Activated CD4-positive, alpha-beta T cell treated with anti-CD3 and anti-CD28 coated beads, Interleukin-2, amount 50 U/mL, for 16 hours (primary cell): ENCODE results near the gene PLAGL1.

ENCODE experiments used
- DNase-seq: peaks from one replicate; pipeline ENCODE4 v3.0.0-alpha.2; 2020

Gene PLAGL1

DNA sequence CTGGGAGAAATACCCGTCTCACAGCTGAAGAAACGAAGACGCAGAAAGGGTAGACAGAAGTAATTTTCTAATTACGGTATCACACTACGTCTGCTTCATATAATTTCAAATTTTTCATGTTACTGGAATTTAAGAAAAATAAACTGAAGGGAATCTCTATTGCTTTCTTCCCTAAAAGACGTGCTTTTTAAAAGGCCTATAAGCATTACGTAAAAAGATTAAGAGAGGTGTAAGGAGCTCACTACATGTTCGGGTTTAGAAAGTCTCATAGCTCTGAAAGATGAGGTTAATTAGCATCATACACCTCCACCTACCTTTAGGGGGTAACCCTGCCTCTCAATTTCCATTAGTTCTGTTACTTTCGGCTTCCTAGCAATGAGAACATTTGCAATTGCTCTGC lies 787 bp upstream of the PLAGL1 start:
- DNase-seq = no peak

DNA sequence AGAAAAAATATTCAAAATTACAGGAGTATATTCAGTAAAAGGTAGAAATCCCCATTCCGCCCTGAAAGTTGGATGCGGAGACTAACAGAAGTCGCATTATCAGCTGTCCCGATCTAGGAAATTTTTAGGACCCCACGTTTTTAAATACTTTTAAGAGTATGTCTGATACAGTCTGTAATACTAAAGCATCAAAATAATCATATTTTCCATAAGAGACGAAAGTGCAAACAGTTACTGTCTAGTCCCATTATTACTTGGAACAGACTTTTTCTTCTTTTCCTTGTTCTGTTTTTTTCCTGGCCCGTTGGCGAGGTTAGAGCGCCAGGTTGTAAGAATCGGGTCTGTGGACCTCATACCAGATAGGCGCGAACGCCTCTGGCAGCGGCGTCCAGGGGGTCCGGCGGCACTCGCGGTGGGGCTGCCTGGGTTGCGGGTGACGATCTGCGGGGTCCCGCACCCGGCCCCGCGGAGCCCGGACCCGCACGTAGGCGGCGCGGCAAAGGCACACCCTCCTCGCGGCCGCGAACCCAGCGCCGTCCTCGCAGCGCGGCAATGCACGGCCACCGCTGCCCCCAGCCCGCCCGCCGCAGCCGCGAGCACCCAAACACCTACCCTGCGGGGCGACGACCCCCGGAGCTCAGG lies 460 bp downstream of the PLAGL1 start:
- no peak for DNase-seq

DNA sequence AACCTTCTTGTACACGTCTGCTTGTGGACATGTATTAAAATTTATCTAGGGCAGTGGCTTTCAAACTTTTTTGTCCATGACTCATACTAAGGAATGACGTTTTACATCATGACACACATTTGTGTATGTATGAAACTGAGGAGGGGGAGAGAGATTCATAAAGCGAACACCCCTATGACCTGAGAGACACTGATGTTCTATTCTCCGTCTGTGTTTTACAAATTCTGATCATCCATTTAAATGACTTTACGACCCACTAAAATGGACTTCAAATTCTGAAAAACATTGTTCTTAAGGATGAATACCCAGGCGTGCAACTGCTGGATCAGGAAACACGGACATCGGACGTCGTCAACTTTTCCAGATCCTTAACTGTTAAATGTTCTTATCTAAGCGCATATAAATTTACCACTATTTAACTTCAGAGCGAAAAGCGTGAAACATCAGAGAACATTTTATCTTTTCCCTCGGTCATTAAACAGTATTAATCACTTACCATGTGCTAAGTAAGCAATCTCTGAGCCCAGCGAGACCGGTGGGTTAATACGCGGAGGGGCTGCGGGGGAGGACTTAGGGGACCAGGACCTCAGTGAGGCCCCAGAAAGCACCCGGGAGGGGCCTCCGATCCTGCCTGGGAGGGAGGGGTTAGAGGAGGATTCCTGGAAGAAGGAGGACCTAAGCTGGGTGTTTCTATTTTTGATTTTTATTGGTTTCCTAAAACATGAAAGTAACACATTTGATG lies 1.2 kb downstream of the PLAGL1 start:
- peak; percentile 3 for DNase-seq

DNA sequence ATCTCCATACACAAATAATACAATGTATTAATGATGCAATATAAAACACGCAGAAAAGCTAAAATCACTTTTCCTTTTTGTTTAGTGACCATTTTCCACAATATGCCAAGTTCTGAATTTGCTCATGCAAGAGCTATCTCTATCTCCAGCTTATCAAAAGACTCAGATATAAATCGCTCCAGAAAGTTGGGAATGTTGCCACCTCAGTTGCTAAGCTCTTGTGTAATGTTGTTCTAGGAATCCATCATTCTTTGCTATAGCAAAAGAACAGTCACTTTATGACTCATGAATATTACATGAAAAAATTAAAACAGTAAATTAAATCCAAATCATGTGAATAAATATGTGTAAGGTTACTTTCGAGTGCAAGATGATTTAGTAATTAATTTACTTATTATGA lies 8.7 kb downstream of the PLAGL1 start:
- no peak for DNase-seq

DNA sequence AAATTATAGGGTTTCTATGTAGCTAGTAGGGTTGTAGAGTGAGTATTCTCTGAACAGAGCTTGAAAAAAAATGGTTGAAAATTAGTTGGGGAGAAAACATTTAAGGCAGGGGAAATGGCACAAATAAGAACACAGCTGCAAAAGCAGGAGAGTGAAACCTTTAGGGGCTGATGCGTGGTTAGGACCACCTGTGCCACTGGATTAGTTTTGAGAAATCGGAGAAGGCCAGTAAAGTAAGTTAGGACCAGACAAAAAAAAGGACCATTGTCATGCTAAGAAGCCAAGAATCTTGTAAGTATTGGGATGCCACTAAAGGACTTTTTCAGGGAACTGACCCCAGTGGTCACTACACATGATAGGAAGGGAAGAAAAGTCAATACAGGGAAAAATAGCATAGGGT lies 9.4 kb downstream of the PLAGL1 start:
- no peak for DNase-seq

DNA sequence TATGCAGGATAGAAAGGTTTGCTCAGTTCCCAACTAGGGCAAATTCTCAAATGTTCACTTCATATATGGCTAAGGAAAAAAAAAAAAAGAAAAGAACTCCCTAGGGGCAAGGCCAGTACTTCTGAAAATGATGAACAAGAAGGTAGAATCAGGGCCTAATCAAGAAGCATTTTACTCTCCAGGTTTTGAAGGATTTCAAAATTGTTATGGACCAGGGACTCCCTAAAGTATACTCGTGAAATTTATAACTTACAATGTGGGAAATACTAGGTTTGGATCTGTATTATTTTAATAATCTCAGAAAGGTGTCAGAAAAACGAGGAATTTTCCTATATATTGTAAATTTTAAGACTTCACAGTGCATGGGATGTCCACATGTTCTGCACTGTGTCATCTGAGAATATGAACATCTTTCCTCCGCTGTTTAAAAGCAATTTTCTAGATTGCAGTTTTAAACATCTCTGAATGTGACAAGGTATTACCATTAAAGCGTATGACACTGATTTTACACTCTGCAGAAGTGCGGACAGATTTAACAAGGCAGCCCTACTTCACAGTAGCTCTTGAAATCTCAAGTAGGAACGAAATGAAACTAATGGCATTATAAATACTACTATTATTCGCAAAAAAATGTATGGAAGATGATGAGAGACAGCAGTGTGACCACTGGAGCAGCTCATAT lies 14.0 kb downstream of the PLAGL1 start:
- no peak for DNase-seq

DNA sequence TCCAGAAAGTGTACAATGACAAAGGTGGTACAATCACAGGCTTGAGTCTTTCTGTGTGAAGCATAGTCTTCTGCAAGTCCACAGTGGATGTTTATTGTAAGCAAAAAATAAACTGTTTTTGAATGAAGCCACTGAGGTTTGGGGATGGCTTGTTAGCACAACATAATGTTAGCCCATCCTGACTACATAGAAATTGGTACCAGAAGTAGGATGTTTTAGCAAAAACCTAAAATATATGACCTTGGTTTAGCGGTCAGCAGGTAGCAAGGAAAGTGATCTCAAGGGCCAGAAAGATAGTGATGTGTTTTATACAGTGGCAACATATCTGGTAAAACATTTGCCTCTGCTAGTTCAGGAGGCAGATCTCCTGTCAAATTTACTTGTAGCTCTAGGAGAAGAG lies 15.8 kb downstream of the PLAGL1 start:
- DNase-seq = no peak

DNA sequence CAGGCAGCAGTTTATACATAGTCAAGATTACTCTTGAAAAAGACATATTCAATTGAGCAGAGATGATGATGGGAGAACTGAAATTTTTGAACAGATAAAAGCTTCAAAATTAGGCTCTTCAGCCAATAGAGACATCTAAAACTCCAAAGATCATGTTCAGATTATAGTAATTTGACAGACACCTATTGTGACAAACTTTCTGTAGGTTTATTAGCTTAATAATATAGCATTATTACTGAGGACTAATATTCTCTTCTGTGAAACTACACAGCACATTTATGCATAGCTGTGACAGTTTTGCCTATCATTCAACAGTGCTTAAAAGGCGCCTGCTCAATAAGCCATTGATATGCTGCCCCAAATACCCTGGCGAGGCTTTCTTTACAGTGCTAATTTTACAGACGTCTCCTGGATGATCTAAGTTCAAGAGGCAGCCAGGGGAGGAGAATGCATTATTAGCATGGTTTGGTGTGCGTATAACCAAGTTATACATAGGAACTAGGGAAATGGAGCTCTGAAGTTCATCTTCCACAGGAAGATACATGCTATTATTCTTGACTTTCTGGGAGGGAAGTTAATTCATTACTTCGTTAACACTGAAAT lies 21.5 kb downstream of the PLAGL1 start:
- no peak for DNase-seq

DNA sequence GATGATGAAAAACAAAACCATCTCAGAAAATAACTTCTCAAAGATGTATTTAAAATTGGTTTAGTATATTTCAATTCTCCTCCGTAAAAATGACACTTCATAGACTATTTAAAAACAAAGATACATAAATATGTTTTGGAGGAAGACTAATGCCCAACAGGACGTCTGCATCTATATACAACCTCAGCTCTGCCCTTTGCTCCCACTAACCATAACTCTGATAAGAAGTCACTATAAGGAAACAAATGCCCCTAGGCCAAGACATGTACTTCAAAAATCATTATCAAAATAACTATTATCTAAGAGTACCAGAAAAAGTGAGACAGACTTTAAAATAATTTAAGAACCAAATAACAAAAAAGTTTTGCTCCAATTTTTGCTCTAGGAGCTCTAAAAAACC lies 23.4 kb downstream of the PLAGL1 start:
- DNase-seq = no peak

DNA sequence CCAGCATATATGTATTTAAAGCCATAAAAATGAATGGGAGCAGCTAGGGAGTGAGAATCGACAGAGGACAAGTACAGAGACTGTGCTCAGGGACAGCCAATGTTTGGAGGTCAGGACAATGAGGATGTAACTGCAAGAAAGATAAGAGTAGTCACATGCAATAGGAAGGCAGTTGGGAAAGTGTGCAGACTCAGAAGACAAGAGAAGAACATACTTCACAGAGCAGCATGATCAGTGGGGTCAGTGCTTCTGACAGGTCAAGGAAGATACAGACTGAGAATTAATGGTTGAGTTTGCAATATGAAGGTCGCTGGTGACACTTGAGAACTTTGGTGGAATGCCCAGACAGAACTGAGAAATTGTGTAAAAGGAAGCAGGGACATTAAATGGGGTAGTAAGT lies 25.1 kb downstream of the PLAGL1 start:
- no peak for DNase-seq

DNA sequence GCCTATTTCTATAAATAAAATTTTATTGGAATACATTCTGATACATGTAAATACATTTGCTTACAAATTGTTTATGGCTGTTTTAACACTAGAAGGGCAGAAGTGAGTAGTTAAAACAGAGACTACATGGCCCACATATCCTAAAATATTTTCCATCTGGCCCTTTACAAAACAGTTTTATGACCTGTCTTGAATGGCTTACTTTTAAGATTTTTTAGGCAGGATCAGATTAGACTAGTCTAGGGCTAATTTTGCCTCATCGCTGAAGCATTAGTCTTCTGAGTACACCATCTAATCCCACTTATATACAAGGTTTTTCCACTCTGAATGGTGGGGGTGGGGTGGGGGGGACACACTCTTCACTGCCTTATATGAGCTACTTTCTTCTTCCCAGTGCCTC lies 27.1 kb downstream of the PLAGL1 start:
- no peak for DNase-seq

DNA sequence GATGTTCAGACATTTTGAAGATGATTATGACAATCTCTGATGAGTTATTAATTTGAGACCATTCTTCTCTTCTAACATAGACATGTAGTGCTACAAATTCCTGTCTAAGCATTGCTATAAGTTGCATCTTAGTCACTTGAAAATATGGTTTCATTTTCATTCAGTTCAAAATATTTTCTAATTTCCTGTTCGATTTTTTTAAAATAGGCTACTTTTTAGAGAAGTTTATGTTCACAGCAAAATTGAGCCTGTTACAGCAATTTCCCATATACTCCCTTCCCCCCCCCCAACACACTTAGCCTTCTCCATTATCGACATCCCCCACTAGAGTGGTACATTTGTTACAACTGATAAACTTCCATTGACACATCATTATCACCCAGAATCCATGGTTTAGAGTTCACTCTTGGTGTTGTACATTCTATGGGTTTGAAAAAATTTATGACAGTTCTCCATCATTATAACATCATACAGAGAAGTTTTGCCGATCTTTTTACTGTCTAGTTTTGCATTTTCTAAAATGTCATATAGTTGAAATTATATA lies 31.2 kb downstream of the PLAGL1 start:
- DNase-seq = no peak

DNA sequence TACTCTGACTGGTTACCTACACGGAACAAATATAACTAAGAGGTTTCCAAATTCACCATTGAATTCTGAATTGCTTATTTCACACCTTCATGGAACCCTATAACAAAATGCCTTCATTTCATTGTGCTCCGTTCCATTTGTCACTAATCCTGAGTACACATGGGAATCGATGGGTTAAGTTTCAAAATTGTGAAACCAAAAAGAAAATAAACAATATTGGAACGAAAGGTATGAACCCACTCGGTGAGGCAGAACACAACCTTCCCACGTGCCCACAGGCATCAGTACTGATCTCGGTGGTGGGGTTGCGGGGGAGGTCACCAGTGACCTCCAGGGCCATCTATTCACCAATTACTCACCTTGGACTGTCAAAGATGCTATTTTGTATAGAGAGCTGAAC lies 34.0 kb downstream of the PLAGL1 start:
- no peak for DNase-seq

DNA sequence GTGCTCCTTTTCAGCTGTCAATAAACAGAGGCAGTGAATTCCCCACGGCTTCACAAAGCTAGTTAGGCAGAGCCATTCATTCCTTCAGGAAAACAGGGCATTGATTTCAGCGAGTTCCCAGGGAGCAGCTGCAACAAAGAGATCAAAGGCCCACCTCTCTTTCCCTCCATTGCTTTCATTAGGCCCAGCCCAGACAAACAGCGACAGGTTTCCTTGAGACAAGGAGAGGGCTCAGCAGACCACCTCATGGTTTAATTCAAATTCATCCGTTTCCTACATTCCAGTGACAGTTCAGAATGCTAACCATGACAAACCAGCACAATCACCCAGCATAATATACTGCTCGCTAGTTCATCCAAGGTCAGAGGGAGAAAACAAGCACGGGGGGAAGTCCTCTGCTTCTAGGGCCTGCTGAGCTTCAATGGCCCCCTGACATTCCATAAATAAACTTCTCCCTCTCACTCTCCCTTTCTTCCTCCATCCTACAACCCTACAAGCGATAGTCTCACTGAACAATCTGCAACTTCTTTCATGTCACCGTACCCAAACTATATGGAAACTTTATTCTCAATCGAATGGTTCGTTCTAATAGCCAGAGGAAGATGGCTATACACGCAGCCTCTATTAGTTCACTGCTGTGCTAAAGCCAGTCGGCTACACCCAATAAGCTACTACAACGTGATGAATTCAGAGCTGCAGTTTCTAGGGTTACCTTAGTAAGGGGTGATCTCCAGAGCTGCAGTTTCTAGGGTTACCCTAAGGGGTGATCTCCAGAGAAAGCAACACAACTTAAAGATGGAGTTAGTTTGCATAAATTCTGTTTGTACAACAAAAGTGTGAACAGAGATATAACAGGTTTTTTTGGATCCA lies 34.7 kb downstream of the PLAGL1 start:
- DNase-seq = no peak

DNA sequence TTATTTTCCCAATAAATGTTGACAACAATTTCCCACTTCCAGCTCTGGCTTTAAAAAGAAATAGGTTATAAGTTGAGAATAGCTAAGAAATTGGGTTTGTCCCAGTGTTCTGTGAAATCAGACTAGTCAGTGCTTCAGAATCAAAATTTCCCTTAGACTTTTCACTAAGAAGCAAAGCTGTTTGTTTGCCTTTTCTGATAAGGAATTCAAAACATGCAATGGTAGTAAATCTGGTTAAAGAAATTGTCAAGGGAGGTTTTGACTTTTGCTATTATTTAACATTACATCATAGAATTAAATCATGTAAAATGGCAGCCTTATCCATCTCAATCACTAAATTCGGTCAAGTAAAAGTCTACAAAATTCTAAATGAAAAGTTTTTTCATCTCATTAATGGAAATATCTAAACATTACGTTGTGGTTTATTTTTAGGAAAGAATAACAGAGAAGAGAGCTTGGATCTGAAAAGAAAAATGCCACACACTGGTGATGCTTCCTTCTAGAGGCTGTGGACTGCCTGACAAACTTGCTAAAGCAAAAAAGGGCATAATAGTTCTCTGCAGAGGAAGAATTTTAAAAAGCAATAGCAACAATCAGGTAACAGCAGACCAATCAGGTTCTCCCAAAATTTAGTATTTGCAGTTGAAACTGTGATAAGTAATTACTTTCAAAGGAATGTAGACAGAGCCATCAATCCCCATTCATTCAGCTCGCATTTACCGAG lies 36.4 kb downstream of the PLAGL1 start:
- DNase-seq = no peak

DNA sequence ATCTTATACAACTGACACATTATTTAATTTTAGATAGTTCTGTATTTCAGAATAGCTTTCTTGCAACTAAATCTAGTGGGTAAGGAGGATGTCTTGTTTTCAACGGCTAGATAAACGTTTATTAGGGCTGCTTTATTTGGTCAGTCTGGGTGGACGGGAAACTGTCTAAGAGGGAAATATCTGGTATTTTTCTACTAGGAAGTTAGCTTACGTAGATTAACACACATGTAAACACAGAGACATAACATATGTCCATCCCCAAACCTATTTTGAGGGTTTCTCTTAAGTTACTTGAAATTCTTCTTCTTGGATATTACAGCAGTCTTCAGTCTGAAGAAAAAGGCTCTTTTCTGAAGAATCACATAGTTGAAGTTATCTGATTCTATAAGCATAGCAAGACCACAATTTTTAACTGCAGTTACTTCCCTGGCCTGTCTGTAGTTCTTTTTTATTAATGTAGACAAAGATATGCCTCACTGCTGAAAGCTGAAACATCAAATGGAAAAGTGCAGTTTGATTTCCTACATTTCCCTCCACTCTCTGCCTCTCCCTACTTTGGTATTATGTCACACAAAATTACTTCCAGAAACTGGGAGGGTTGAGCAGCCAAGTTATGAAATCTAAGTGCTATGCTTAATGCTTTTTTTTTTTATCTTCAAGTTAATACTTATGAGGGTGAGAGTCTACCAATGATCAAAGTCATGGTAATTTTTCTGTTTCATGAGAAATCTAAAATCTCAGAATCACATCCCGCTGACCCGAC lies 37.4 kb downstream of the PLAGL1 start:
- DNase-seq = no peak

DNA sequence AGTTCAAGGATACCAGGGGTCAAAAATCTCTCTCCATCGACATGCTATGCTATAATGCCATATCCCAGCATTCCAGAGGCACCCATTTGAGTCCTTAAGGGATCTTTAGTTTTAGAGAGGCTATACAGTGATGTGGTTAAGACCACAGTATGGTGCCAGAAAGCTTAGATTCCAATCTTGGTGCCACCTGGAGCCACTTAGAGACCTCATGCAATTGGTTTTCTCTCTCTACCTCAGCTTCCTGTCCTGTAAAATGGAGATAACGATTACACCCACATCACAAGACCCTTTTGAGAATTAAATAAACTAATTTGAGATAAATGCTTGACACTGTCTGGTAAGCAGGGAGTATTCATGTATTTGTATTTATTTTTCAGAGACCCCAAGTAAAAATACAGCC lies 39.0 kb downstream of the PLAGL1 start:
- no peak for DNase-seq

DNA sequence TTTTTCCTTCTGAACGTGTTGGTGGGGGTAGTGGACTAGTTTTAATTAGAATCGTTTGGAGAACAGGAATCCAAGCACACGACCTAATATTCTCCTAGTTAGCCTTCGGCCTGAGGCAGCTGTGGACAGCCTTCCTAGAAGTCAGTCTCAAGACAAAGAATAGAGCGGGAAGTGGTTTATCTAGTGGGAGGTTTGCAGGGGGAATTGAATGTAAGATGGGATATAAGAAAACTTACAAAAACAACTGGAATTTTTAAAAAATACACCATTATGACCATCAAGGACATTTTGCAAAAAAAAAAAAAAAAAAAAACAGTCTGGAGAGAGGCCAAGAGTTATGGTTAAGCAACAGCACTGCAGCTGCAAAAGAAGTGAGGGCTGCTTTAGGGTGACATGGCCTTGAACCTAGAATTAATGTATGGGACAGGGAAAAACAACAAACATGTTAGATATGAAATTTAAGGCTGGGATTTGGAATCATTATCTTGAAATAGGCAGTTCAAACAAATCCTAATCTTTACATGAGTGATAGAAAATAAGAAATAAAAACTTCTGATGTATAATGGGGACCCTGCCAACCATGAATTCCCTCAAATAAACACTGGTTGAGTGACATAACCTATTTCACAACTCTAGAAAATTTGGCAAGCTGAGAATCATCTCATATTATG lies 40.2 kb downstream of the PLAGL1 start:
- no peak for DNase-seq

DNA sequence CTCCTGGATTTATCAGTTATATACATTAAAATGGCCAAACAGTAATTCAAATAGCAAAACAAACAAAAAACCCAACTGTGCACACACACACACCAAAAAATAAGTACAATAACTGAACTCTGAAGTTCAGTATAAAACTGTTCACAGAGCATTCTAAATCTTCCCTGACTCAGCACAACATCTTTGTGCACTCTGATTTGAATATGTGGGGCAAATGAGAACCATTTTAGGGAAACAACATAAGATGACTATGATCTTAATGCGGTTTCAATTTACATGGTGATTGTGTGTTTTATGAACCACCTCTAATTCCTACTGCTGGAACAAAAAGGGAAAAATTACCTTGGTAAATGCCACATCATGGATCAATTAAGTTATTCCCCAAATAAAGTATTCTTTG lies 41.7 kb downstream of the PLAGL1 start:
- DNase-seq = no peak

DNA sequence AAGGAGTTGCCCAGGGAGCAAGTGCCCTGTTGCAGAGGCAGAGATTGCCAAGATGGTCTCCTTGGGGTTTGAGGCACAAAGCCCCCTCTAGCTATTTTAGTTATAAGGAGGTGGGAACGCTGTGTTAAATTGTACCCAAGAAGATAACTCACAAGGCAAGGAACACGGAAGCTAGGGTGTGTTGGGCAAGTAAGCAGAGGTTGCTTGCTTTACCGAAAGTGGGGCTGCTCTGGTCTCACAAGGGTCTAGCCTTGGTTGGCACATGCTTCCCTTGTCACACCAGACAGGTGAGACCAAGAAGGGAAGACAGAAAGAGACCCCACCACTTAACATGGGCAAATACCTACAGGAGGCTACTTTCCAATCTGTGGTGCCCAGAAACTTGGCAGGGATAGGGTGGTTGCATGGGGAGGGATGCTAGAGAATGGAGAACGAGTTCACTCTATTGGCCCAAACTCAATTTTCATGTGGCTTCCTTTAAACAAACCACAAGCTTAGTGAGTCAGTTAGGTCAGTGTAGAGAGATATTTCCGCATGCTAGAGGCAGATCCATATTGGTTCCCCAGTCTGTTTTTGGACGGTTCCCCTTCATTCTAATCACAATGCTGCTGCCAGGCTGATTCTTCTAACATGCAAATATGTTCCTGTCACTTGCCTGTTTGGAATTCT lies 42.4 kb downstream of the PLAGL1 start:
- no peak for DNase-seq
